Activated CD4-positive, CD25-positive, alpha-beta regulatory T cell treated with anti-CD3 and anti-CD28 coated beads, Interleukin-2, amount 50 U/mL, for 16 hours (primary cell): ENCODE data around the gene PSMD7.

Experiments used
- DNase-seq: peaks from one replicate; pipeline ENCODE4 v3.0.0-alpha.2; 2020; ENCODE audit warnings: low read depth, low spot score

The PSMD7 gene

GRCh38 chr16:74296432-74297144 lies at the start of gene PSMD7:
Gene PSMD7, plus strand, starts transcription at chr16:74296814. Its CDS starts 101 bp downstream, at chr16:74296915.
- peak; percentile 86 for DNase-seq

DNA sequence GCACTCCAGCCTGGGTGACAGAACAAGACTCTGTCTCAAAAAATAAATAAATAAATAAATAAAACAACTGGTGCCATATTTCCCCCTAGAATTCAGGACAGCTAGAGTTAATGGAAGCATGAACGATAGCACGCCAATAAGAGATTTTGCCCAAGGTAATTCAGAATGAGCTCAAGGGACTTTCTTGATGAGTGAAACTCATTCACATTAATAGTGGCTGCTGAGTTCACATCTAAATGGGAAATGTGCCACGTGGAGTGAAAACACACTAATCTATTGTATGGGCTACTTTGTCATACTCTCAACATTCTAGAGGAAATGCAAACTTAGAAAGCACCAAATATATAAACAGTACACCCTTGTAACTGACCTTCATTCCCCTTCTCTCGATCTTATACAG lies 47.4 kb upstream of the PSMD7 start:
- DNase-seq = no peak

DNA sequence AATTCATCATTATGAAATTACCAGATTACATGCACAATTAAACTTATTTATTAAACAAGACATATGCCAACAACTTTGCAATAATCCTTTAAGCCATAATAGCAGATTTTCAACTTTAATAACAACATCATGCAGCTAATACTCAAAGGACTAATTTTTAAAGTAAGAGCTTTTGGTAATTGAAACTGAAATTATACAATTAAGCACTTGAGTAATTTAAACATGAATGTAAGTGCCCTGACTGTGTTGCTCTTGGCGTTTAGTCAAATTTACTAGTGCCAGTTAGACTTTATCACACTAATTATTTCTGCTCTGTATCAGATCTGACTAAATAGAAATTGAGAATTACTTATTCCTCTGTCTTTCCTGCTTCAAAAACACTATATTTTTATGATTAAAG lies 46.8 kb upstream of the PSMD7 start:
- no peak for DNase-seq

GRCh38 chr16:74252329-74252728 lies 44.3 kb upstream of the PSMD7 start:
- DNase-seq = no peak

GRCh38 chr16:74253161-74253938 lies 43.3 kb upstream of the PSMD7 start:
- DNase-seq = no peak

DNA sequence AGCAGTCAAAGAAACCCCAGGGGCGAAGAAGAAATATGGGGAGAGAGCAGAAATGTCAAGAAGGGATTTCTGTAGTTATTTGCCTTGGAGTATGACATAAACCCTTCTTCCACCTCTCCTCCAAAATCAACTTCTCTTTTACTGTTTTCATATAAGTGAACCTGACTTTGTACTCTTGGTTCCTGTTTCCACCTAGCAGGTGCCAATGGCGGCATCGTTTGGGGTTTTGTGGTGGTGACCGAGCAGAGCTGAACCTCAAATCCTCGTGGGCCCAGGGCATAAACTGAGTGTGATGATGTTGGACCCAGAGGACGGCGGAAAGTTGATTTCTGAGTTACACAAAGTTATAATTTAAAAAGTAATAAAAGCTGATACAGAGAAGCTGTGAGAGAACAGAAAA lies 39.6 kb upstream of the PSMD7 start:
- DNase-seq = no peak

GRCh38 chr16:74261068-74261467 lies 35.5 kb upstream of the PSMD7 start:
- DNase-seq = no peak

- no peak for DNase-seq
These were observed 31.8 kb upstream of the PSMD7 start for GRCh38 chr16:74264811-74265210.

DNA sequence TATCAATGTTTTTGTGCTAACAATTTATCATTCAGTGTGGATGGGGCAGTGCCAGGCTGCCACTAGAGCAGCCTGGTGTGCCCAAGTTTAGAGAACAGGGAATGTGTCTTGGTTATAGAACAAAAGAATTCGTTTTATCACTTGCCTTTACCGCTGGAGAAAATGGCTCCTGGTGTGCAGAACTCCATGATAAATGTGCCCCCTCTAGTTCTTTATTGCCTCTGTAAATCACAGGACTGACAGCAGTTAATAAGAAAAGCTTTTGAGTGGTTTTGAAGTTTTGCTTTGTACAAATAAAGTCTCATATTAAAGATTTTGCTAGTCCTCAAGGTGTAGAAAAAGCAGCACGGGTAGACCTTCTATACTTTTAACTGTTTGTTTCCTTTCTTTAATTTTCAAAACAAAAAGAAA lies 28.2 kb upstream of the PSMD7 start:
- no peak for DNase-seq

DNA sequence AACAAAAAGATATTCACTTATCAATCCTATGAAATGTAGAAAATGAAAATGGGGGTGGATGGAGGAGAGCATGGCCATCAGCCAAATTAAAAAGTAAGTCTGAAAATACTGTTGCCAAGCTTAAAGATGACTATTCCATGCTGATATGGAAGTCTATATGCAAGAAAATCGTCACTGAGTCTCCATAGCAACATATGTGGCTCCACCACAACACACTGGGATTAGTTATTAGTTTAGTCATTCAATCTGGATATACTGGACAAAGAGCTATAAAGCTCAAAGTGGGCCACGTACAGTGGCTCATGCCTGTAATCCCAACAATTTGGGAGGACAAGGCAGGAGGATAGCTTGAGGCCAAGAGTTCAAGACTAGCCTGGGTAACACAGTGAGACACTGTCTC lies 24.7 kb upstream of the PSMD7 start:
- no peak for DNase-seq

DNA sequence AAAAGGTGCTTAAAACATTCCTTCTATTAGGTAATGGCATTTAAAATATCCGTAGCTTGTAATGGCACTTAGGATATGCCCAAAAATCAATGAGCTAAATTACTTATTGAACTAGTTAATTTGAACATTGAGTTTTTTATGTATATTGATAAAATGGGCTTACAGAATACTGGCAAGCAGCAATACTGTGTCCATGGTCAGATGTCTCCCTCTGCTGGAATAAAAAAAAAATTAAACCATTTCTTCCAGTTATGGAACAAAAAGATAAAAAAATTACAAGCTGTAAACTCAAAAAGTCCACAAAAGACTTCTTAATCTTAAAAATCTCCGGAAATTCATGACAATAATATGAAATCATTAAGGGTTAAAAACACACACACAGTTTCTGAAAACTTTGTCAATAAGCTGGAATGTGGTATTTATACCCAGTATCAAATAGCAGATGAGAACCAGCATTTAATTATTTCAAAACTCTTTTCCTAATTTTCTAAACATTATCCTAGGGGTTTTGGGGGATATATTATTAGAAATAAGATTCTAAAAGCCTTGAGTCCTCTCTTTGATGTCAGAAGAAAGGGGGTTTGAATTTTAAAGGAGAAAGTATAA lies 21.5 kb upstream of the PSMD7 start:
- DNase-seq = no peak

- DNase-seq = no peak
These were observed 20.9 kb upstream of the PSMD7 start for GRCh38 chr16:74275711-74276110.

GRCh38 chr16:74277974-74278373 lies 18.6 kb upstream of the PSMD7 start:
- no peak for DNase-seq

DNA sequence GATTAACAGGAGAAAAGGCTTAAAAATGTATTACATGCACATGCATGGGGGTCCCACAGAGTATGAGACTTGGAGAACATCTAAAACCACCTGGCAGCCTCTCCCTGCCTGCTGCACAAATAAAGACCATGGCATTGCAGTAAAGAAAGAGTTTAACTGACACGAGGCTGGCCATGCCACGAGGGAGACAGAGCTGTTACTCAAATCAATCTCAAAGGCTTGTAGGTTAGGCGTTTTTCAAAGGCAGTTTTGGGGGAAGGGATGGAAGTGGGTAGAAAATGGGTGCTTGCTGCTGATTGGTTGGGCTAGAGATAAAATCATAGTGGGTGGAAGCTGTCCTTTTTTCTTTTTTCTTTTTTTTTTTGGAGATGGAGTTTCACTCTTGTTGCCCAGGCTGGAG lies 17.3 kb upstream of the PSMD7 start:
- DNase-seq = no peak

DNA sequence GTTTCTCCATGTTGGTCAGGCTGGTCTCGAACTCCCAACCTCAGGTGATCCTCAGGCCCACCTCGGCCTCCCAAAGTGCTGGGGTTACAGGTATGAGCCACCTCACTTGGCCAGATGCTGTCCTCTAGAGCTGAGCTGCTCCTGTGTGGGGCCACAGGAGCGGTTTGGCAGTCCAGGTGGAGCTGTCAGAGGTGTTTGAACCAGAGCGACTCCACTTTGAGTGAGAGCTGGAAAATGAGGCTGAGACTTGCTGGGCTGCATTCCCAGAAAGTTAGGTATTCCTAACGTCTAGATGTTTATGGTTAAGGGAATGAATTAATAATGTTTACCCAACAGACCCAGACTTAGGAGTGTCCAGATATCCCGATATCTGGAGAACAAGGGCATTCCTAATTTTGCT lies 16.8 kb upstream of the PSMD7 start:
- no peak for DNase-seq

DNA sequence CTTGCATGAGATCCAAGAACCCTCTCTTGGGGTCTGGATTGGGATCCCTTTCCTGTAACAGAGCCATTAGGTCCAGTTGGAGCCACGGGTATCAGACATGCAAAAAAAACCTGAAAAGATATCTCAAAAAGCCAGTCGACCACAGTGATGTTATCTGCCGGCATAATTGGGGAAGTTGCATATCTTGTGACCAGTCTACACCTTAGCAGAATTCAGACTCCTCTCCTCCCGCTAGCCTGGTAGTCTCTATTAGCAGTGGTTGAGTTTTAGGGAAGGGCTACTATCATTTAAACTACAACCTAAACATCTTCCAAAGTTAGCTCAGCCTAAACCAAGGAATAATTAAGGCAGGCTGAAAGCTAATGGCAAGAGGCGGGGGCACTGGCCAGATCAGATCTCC lies 16.2 kb upstream of the PSMD7 start:
- DNase-seq = no peak

GRCh38 chr16:74281300-74281699 lies 15.3 kb upstream of the PSMD7 start:
- no peak for DNase-seq

GRCh38 chr16:74283716-74284115 lies 12.9 kb upstream of the PSMD7 start:
- no peak for DNase-seq

GRCh38 chr16:74288065-74288464 lies 8.5 kb upstream of the PSMD7 start:
- DNase-seq = no peak

DNA sequence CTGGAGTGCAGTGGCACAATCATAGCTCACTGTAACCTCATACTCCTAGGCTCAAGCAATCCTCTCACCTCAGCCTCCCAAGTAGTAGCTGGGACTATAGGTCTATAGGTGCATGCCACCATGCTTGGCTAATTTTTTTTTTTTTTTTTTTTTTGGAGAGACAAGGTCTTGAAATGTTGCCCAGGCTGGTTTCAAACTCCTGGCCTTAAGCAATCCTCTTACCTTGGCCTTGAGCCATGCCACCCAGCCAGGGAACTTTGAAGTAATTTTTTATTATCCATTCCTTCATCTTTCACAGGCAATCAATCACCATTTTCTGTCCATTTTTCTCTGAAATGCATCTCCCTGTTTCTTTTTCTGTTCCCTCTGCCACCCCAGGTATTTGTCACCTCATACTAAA lies 6.3 kb upstream of the PSMD7 start:
- no peak for DNase-seq

DNA sequence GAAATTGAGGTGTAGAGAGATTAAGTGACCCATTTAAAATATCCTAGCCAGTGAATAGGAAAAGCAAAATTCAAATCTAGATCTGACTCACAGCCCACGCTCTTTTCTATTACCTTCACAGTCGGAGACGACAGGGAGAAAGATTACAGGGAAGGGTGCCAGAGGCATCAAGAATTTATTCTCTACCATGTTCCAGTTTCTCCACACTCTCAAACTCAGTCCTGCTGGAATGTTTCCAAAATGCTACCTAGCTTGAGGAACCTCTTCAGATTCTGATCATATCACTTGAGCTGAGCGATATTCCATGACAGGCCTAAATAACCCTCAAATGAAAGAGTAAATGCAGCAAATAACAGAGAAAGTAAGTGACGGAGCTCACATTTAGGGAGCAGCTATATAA lies 5.4 kb upstream of the PSMD7 start:
- DNase-seq = no peak

- DNase-seq = no peak
These were observed 4.9 kb upstream of the PSMD7 start for GRCh38 chr16:74291577-74292208.

DNA sequence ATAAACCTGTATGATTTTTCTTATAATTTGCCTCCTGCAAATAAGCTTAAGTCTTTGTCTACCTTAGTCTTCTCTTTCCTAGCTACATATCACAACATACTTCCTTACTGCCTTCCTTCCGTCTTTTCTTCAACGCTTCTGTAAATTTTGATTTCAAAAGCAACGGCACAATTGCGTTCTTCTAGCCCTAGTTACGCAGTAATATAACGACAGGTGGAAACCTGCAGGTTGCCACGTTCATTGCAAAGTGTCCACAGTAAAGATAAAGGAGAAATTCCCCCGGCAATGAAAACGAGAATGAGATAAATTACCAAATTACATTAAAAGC lies 546 bp upstream of the PSMD7 start:
- no peak for DNase-seq
